KMS-11 (cell line): ENCODE measurements around the gene INTS4.
"Not testable (repeated sequence)": the region's sequence is repeated elsewhere in the genome, so short reads cannot be mapped to it uniquely, and the experiment has no call there.

Source experiments
- H2AFZ ChIP-seq: fragments of 200-600 bp; sonication (generic); 2 replicates; pipeline ENCODE4 v1.6.1; 2016; ENCODE audit warnings: antibody characterized with exemption, mixed run types, low read depth
- H3K27ac ChIP-seq: fragments of 200-600 bp; sonication (generic); 2 replicates; pipeline ENCODE4 v1.6.1; 2016; ENCODE audit warnings: mild to moderate bottlenecking, mixed run types
- H3K27me3 ChIP-seq: fragments of 200-600 bp; sonication (generic); 2 replicates; pipeline ENCODE4 v1.6.1; 2017; ENCODE audit warnings: mild to moderate bottlenecking, low read depth, mixed run types, moderate library complexity; ENCODE audit not compliant: insufficient read depth
- H3K36me3 ChIP-seq: fragments of 200-600 bp; sonication (generic); 2 replicates; pipeline ENCODE4 v1.6.1; 2017; ENCODE audit warnings: mild to moderate bottlenecking, mixed run types; ENCODE audit not compliant: insufficient read depth
- H3K4me1 ChIP-seq: fragments of 200-600 bp; sonication (generic); 2 replicates; pipeline ENCODE4 v1.6.1; 2016; ENCODE audit warnings: mild to moderate bottlenecking, low read depth, mixed run types; ENCODE audit not compliant: poor library complexity, severe bottlenecking
- H3K4me2 ChIP-seq: fragments of 200-600 bp; sonication (generic); 2 replicates; pipeline ENCODE4 v1.7.0; 2016; ENCODE audit warnings: mild to moderate bottlenecking, mixed run types
- H3K4me3 ChIP-seq: fragments of 200-600 bp; sonication (generic); IDR thresholded peaks from 2 replicates; pipeline ENCODE4 v1.6.1; 2017; ENCODE audit warnings: low read depth, low read length, mixed read lengths; ENCODE audit not compliant: insufficient read depth
- H3K79me2 ChIP-seq: fragments of 200-600 bp; sonication (generic); 2 replicates; pipeline ENCODE4 v1.6.1; 2016; ENCODE audit warnings: low read depth, mixed run types; ENCODE audit not compliant: insufficient read depth
- H3K9ac ChIP-seq: fragments of 200-600 bp; sonication (generic); 2 replicates; pipeline ENCODE4 v1.6.1; 2016; ENCODE audit warnings: mild to moderate bottlenecking, mixed run types
- H4K20me1 ChIP-seq: fragments of 200-600 bp; sonication (generic); 2 replicates; pipeline ENCODE4 v1.6.1; 2016; ENCODE audit warnings: mild to moderate bottlenecking, mixed run types; ENCODE audit not compliant: insufficient read depth
- CTCF ChIP-seq: fragments of 200-600 bp; sonication (generic); conservative IDR thresholded peaks from 2 replicates; pipeline ENCODE4 v1.6.1; 2017; ENCODE audit warnings: low read depth, mild to moderate bottlenecking, antibody characterized with exemption, low read length, moderate library complexity, mixed read lengths

Gene INTS4

GRCh38 chr11:77959434-77959833 lies 35.0 kb downstream of the INTS4 start:
- no peak for TF ChIP-seq CTCF

GRCh38 chr11:77958583-77959177 lies 35.8 kb downstream of the INTS4 start:
- not testable (repeated sequence) for H4K20me1 ChIP-seq

More at GRCh38 chr11:77959434-77959833, 35.0 kb downstream of the INTS4 start:
- Histone ChIP-seq H3K4me1 (no peaks in the 10 kb centered on the region), H3K9ac (no peak overlapping the region), H3K27ac (no peak overlapping the region), H3K4me3 (no peak overlapping the region), H4K20me1 (no peaks in the 10 kb centered on the region), H3K4me2 (no peak overlapping the region), H2AFZ (no peak overlapping the region), H3K36me3 (no peaks in the 10 kb centered on the region), H3K27me3 (no peaks in the 10 kb centered on the region), H3K79me2 (no peaks in the 10 kb centered on the region)

GRCh38 chr11:77943296-77943695 lies 51.2 kb downstream of the INTS4 start:
- not testable (repeated sequence) for H3K27me3 ChIP-seq, H3K4me2 ChIP-seq, H4K20me1 ChIP-seq, H3K36me3 ChIP-seq, H2AFZ ChIP-seq, H3K79me2 ChIP-seq, H3K27ac ChIP-seq, H3K4me3 ChIP-seq, H3K4me1 ChIP-seq, H3K9ac ChIP-seq

More at GRCh38 chr11:77958583-77959177, 35.8 kb downstream of the INTS4 start:
- H3K9ac ChIP-seq, H3K27ac ChIP-seq, H3K4me3 ChIP-seq, H3K36me3 ChIP-seq, H3K4me1 ChIP-seq, H3K79me2 ChIP-seq, H3K27me3 ChIP-seq, H3K4me2 ChIP-seq, H2AFZ ChIP-seq: not testable (repeated sequence)

- not testable (repeated sequence) for H3K27me3 ChIP-seq
Observed at GRCh38 chr11:77942465-77942864, 52.0 kb downstream of the INTS4 start.

GRCh38 chr11:77933596-77933995 lies 60.9 kb downstream of the INTS4 start:
- not testable (repeated sequence) for H3K27ac ChIP-seq, H3K9ac ChIP-seq, H3K4me1 ChIP-seq, H3K4me3 ChIP-seq, H2AFZ ChIP-seq, H3K36me3 ChIP-seq, H3K79me2 ChIP-seq, H4K20me1 ChIP-seq, H3K4me2 ChIP-seq, H3K27me3 ChIP-seq

More at GRCh38 chr11:77942465-77942864, 52.0 kb downstream of the INTS4 start:
- H4K20me1 ChIP-seq, H2AFZ ChIP-seq, H3K4me1 ChIP-seq, H3K27ac ChIP-seq, H3K36me3 ChIP-seq, H3K79me2 ChIP-seq, H3K9ac ChIP-seq, H3K4me3 ChIP-seq, H3K4me2 ChIP-seq: not testable (repeated sequence)

- not testable (repeated sequence) for H3K79me2 ChIP-seq, H3K4me3 ChIP-seq, H3K27ac ChIP-seq, H3K4me2 ChIP-seq, H4K20me1 ChIP-seq, H2AFZ ChIP-seq, H3K9ac ChIP-seq, H3K36me3 ChIP-seq, H3K4me1 ChIP-seq, H3K27me3 ChIP-seq
Observed at GRCh38 chr11:77930334-77931208, 63.9 kb downstream of the INTS4 start.

GRCh38 chr11:77917713-77918112 lies 76.8 kb downstream of the INTS4 start:
- H3K79me2 ChIP-seq, H3K9ac ChIP-seq, H3K4me1 ChIP-seq, H3K36me3 ChIP-seq, H2AFZ ChIP-seq, H3K4me3 ChIP-seq, H4K20me1 ChIP-seq, H3K4me2 ChIP-seq, H3K27me3 ChIP-seq, H3K27ac ChIP-seq: not testable (repeated sequence)

- not testable (repeated sequence) for H4K20me1 ChIP-seq, H3K9ac ChIP-seq, H3K4me3 ChIP-seq, H3K4me1 ChIP-seq, H3K4me2 ChIP-seq, H3K79me2 ChIP-seq, H3K36me3 ChIP-seq, H2AFZ ChIP-seq, H3K27me3 ChIP-seq, H3K27ac ChIP-seq
Observed at GRCh38 chr11:77914307-77914791, 80.1 kb downstream of the INTS4 start.

- H3K79me2 ChIP-seq, H3K4me3 ChIP-seq, H3K27ac ChIP-seq, H3K9ac ChIP-seq, H3K36me3 ChIP-seq, H3K27me3 ChIP-seq, H2AFZ ChIP-seq, H3K4me1 ChIP-seq, H3K4me2 ChIP-seq, H4K20me1 ChIP-seq: not testable (repeated sequence)
Observed at GRCh38 chr11:77913608-77914306, 80.7 kb downstream of the INTS4 start.
